HEK293 (cell line): ENCODE results near the gene KCNE4.

Source experiments
- CTCF ChIA-PET: fragments of 350-600 bp; formaldehyde crosslinking; extraction: SDS; loops from one replicate; lab custom pipeline; 2021; ENCODE audit warnings: antibody characterized with exemption; lab: Yijun Ruan, JAX
- POLR2A ChIA-PET: fragments of 300-600 bp; formaldehyde crosslinking; extraction: SDS; loops from one replicate; lab custom pipeline; 2020; ENCODE audit warnings: antibody characterized with exemption, inconsistent platforms; lab: Yijun Ruan, JAX
- H3K27ac ChIP-seq: fragments of 200-500 bp; sonication (Bioruptor generic); 2 replicates; pipeline ENCODE4 v1.5.1; 2014; ENCODE audit warnings: low read depth, low read length, control low read depth, inconsistent platforms; ENCODE audit errors: extremely low read depth
- H3K36me3 ChIP-seq, 2 experiments: fragments of 200-500 bp in 1 of 2; sonication (Bioruptor generic) in 1 of 2; 1 replicate in 1 of 2; 2 replicates in 1 of 2; pipeline ENCODE4 v1.5.1; 2014 to 2017; ENCODE audit warnings: inconsistent platforms in 2 of 2, low read length in 2 of 2; ENCODE audit not compliant: control insufficient read depth in 2 of 2, insufficient read depth in 1 of 2
- H3K4me1 ChIP-seq: fragments of 200-500 bp; sonication (Bioruptor generic); 2 replicates; pipeline ENCODE4 v1.5.1; 2014; ENCODE audit warnings: mild to moderate bottlenecking, low read length, inconsistent platforms; ENCODE audit not compliant: control insufficient read depth, insufficient read depth
- H3K4me3 ChIP-seq: 2 replicates; pipeline ENCODE4 v1.5.1; 2011; ENCODE audit warnings: low read depth, mild to moderate bottlenecking, control low read depth, low read length, moderate library complexity
- H3K9me3 ChIP-seq: fragments of 200-500 bp; sonication (Bioruptor generic); 2 replicates; pipeline ENCODE4 v1.5.1; 2014; ENCODE audit warnings: low read depth, low read length, inconsistent platforms; ENCODE audit not compliant: control insufficient read depth, insufficient read depth
- HOXD13 ChIP-seq: sonication (generic); formaldehyde crosslinking; IDR thresholded peaks from 2 replicates; pipeline ENCODE4 v1.8.0; 2022; ENCODE audit warnings: missing genetic modification reagents, borderline replicate concordance
- SP2 ChIP-seq: fragments of 450-650 bp; formaldehyde crosslinking; IDR thresholded peaks from 2 replicates; pipeline ENCODE4 v1.5.1; 2016; ENCODE audit warnings: missing biosample characterization, missing genetic modification characterization
- ZBTB8A ChIP-seq: fragments of 450-650 bp; formaldehyde crosslinking; IDR thresholded peaks from 2 replicates; pipeline ENCODE4 v1.5.1; 2016; ENCODE audit warnings: missing biosample characterization, missing genetic modification characterization
- ZFHX2 ChIP-seq: fragments of 450-650 bp; formaldehyde crosslinking; conservative IDR thresholded peaks from 2 replicates; pipeline ENCODE4 v1.5.1; 2016; ENCODE audit warnings: missing biosample characterization, missing genetic modification characterization
- ZFP41 ChIP-seq: fragments of 450-650 bp; formaldehyde crosslinking; IDR thresholded peaks from 2 replicates; pipeline ENCODE4 v1.5.1; 2016; ENCODE audit warnings: missing biosample characterization, missing genetic modification characterization, borderline replicate concordance
- ZNF140 ChIP-seq: fragments of 450-650 bp; formaldehyde crosslinking; IDR thresholded peaks from 2 replicates; pipeline ENCODE4 v1.5.1; 2016; ENCODE audit warnings: missing biosample characterization, missing genetic modification characterization
- ZNF2 ChIP-seq: fragments of 450-650 bp; formaldehyde crosslinking; IDR thresholded peaks from 2 replicates; pipeline ENCODE4 v1.5.1; 2016; ENCODE audit warnings: missing biosample characterization, missing genetic modification characterization
- ZNF211 ChIP-seq: fragments of 450-650 bp; formaldehyde crosslinking; IDR thresholded peaks from 2 replicates; pipeline ENCODE4 v1.5.1; 2016; ENCODE audit warnings: low read depth, missing biosample characterization, missing genetic modification characterization
- ZNF335 ChIP-seq: fragments of 450-650 bp; formaldehyde crosslinking; conservative IDR thresholded peaks from 2 replicates; pipeline ENCODE4 v1.5.1; 2016; ENCODE audit warnings: missing biosample characterization, missing genetic modification characterization
- ZNF391 ChIP-seq: fragments of 450-650 bp; formaldehyde crosslinking; IDR thresholded peaks from 2 replicates; pipeline ENCODE4 v1.5.1; 2016; ENCODE audit warnings: low read depth, missing biosample characterization, missing genetic modification characterization, borderline replicate concordance
- ZNF433 ChIP-seq: fragments of 450-650 bp; formaldehyde crosslinking; IDR thresholded peaks from 2 replicates; pipeline ENCODE4 v1.5.1; 2016; ENCODE audit warnings: missing biosample characterization, missing genetic modification characterization, low read depth
- ZNF610 ChIP-seq: fragments of 450-650 bp; formaldehyde crosslinking; IDR thresholded peaks from 2 replicates; pipeline ENCODE4 v1.5.1; 2016; ENCODE audit warnings: missing biosample characterization, missing genetic modification characterization, borderline replicate concordance
- ZNF629 ChIP-seq: fragments of 450-650 bp; formaldehyde crosslinking; IDR thresholded peaks from 2 replicates; pipeline ENCODE4 v1.5.1; 2017; ENCODE audit warnings: missing biosample characterization, missing genetic modification characterization
- ZNF664 ChIP-seq: fragments of 450-650 bp; formaldehyde crosslinking; IDR thresholded peaks from 2 replicates; pipeline ENCODE4 v1.5.1; 2016; ENCODE audit warnings: missing biosample characterization, missing genetic modification characterization
- ZNF704 ChIP-seq: fragments of 450-650 bp; formaldehyde crosslinking; IDR thresholded peaks from 2 replicates; pipeline ENCODE4 v1.5.1; 2016; ENCODE audit warnings: missing biosample characterization, missing genetic modification characterization
- ZNF707 ChIP-seq: fragments of 450-650 bp; formaldehyde crosslinking; IDR thresholded peaks from 2 replicates; pipeline ENCODE4 v1.5.1; 2016; ENCODE audit warnings: missing biosample characterization, missing genetic modification characterization
- ZNF76 ChIP-seq: fragments of 450-650 bp; formaldehyde crosslinking; IDR thresholded peaks from 2 replicates; pipeline ENCODE4; 2016; ENCODE audit warnings: low read depth, missing biosample characterization, missing genetic modification characterization, borderline replicate concordance
- ZNF843 ChIP-seq: fragments of 450-650 bp; formaldehyde crosslinking; IDR thresholded peaks from 2 replicates; pipeline ENCODE4 v1.5.1; 2016; ENCODE audit warnings: missing biosample characterization, missing genetic modification characterization
- TF ChIP-seq, protein P1 (sequence below): fragments of 450-650 bp; formaldehyde crosslinking; conservative IDR thresholded peaks from 2 replicates; pipeline ENCODE4 v1.5.1; 2016; ENCODE audit warnings: low read depth, missing biosample characterization, missing genetic modification characterization

The KCNE4 gene

GRCh38 chr2:223086370-223086981, 34.5 kb downstream of the KCNE4 start:
- Histone ChIP-seq H3K4me3 (no peak overlapping the region), H3K36me3 (no peaks in the 10 kb centered on the region), H3K27ac (no peak overlapping the region), H3K9me3 (no peaks in the 10 kb centered on the region), H3K4me1 (no peaks in the 10 kb centered on the region)
- ChIA-PET CTCF (interaction anchor here (0.6 kb wide), 1 partner anchor 1062 kb away, joined by 3 read pairs; no protein-coding TSS in a partner anchor), POLR2A (no interaction called here)
- TF ChIP-seq ZNF140 (tag by site-specific recombination) (no peak), ZNF664 (tag by site-specific recombination) (no peak), ZNF629 (tag by site-specific recombination) (no peak), ZNF391 (no peak), ZNF843 (no peak), ZNF433 (no peak), SP2 (no peak), HOXD13 (CRISPR knock-in tag) (no peak), ZNF335 (tag by site-specific recombination) (no peak), ZNF707 (tag by site-specific recombination) (no peak), ZNF211 (tag by site-specific recombination) (no peak), ZBTB8A (no peak)

DNA sequence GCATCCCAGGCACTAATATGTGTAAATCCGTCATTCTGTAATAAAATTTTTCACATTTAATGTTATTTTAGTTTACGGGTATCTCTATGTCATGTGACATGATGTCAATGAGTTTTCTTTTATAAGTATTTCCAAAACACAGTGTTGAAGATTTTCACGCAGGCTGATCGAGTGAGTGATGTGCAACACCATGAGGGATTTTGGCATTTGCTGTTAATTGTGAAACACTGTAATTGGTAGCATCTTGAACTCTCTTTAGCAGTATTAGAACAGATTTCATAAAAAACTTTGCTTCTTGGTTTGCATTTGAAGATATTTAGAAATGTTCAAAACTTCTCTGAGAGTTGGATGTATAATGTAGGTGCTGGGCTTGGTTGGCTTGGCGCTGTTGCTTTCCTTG, 35.5 kb downstream of the KCNE4 start:
- TF ChIP-seq ZNF704 (tag by site-specific recombination) = no peak
- TF ChIP-seq ZNF2 (tag by site-specific recombination) = no peak
- no peak for TF ChIP-seq ZNF610 (tag by site-specific recombination)
- no peak for TF ChIP-seq ZNF76 (tag by site-specific recombination)
- no peak for TF ChIP-seq ZFP41 (tag by site-specific recombination)
- TF ChIP-seq, all 188 proteins: peak for 0
- CTCF ChIA-PET = no interaction called here

GRCh38 chr2:223088866-223089265, 36.9 kb downstream of the KCNE4 start:
- CTCF ChIA-PET = no interaction called here
- TF ChIP-seq ZFHX2 (tag by site-specific recombination) = no peak
- TF ChIP-seq, protein P1, sequence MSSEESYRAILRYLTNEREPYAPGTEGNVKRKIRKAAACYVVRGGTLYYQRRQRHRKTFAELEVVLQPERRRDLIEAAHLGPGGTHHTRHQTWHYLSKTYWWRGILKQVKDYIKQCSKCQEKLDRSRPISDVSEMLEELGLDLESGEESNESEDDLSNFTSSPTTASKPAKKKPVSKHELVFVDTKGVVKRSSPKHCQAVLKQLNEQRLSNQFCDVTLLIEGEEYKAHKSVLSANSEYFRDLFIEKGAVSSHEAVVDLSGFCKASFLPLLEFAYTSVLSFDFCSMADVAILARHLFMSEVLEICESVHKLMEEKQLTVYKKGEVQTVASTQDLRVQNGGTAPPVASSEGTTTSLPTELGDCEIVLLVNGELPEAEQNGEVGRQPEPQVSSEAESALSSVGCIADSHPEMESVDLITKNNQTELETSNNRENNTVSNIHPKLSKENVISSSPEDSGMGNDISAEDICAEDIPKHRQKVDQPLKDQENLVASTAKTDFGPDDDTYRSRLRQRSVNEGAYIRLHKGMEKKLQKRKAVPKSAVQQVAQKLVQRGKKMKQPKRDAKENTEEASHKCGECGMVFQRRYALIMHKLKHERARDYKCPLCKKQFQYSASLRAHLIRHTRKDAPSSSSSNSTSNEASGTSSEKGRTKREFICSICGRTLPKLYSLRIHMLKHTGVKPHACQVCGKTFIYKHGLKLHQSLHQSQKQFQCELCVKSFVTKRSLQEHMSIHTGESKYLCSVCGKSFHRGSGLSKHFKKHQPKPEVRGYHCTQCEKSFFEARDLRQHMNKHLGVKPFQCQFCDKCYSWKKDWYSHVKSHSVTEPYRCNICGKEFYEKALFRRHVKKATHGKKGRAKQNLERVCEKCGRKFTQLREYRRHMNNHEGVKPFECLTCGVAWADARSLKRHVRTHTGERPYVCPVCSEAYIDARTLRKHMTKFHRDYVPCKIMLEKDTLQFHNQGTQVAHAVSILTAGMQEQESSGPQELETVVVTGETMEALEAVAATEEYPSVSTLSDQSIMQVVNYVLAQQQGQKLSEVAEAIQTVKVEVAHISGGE = no peak
- Histone ChIP-seq H3K27ac (no peak overlapping the region), H3K4me3 (no peak overlapping the region), H3K9me3 (no peaks in the 10 kb centered on the region), H3K36me3 (no peaks in the 10 kb centered on the region), H3K4me1 (no peaks in the 10 kb centered on the region)
- POLR2A ChIA-PET = no interaction called here

More for the DNA sequence above, 35.5 kb downstream of the KCNE4 start:
- H3K4me1 ChIP-seq = no peaks in the 10 kb centered on the region
- no peak overlapping the region for H3K4me3 ChIP-seq
- POLR2A ChIA-PET = no interaction called here
- H3K36me3 ChIP-seq = no peaks in the 10 kb centered on the region
- H3K27ac ChIP-seq = no peak overlapping the region
- no peaks in the 10 kb centered on the region for H3K9me3 ChIP-seq
